ENCODE results near the gene PCSK5. TPM values are rescaled to one million over a fixed set of nuclear protein-coding genes. Genes with fewer than 3 reads are reported as not detected.
"Not testable (repeated sequence)": the region's sequence is repeated elsewhere in the genome, so short reads cannot be mapped to it uniquely, and the experiment has no call there.

Gene PCSK5
- polyA plus RNA-seq, 1 donor from 2014 or later, result 1.7 TPM

- Histone ChIP-seq H3K4me3 (ENCODE audit: low read length) (no peak overlapping the region), H3K9me3 (ENCODE audit: low read length) (no peaks in the 10 kb centered on the region), H3K9me2 (ENCODE audit: insufficient read depth, low read length) (no peaks in the 10 kb centered on the region), H3K79me2 (replicated peaks; ENCODE audit: insufficient read depth, low read length) (no peaks in the 10 kb centered on the region), H3F3A (ENCODE audit: insufficient read depth, low read length, poor library complexity, severe bottlenecking) (no peaks in the 10 kb centered on the region), H3K36me3 (ENCODE audit: insufficient read depth, low read length) (no peaks in the 10 kb centered on the region), H2AFZ (ENCODE audit: low read depth, low read length) (no peak overlapping the region), H3K4me2 (ENCODE audit: low read length) (no peak overlapping the region), H3K27ac (ENCODE audit: low read length) (no peak overlapping the region), H3K27me3 (ENCODE audit: insufficient read depth, low read depth, low read length) (no peaks in the 10 kb centered on the region), H4K20me1 (ENCODE audit: insufficient read depth) (no peaks in the 10 kb centered on the region), H3K9ac (ENCODE audit: low read length) (no peak overlapping the region)
- TF ChIP-seq TAF1 (IDR thresholded peaks at IDR 0.05; ENCODE audit: low read depth), result no peak
- no peak for TF ChIP-seq EZH2 (IDR thresholded peaks at IDR 0.05; ENCODE audit: borderline replicate concordance, insufficient read depth, low read length, poor library complexity, severe bottlenecking)
- no peak for TF ChIP-seq CTCF (IDR thresholded peaks at IDR 0.05; ENCODE audit: poor library complexity, severe bottlenecking)
- TF ChIP-seq RAD21 (conservative IDR thresholded peaks at IDR 0.05), result no peak
- TF ChIP-seq SMC3 (conservative IDR thresholded peaks at IDR 0.05; ENCODE audit: poor library complexity), result no peak
- no peak for TF ChIP-seq POLR2AphosphoS5 (IDR thresholded peaks at IDR 0.05)
- TF ChIP-seq EP300 (conservative IDR thresholded peaks at IDR 0.05; ENCODE audit: poor library complexity, severe bottlenecking), result no peak
- no peak for TF ChIP-seq REST (IDR thresholded peaks at IDR 0.05; ENCODE audit: borderline replicate concordance)
- TF ChIP-seq MXI1 (conservative IDR thresholded peaks at IDR 0.05; ENCODE audit: poor library complexity, severe bottlenecking), result no peak
Observed at GRCh38 chr9:76077537-76077936, 187.1 kb downstream of the PCSK5 start.

DNA sequence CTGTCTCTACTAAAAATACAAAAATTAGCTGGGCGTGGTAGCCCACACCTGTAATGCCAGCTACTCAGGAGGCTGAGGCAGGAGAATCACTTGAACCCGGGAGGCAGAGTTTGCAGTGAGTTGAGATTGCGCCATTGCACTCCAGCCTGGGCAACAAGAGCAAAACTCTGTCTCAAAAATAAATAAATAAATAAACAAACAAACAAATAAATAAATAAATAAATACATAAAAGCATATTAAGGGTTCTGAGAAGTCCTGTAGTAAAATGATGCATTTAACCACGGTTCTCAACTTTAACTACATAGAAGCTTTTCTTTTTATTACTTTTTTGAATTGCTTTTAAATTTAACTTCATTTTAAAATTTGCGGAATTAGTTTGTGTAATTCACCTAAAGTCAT lies 190.8 kb downstream of the PCSK5 start:
- H3K27ac ChIP-seq (ENCODE audit: low read length); H3K4me2 ChIP-seq (ENCODE audit: low read length); H3K9me3 ChIP-seq (ENCODE audit: low read length); H3K4me3 ChIP-seq (ENCODE audit: low read length); H2AFZ ChIP-seq (ENCODE audit: low read depth, low read length); H3K36me3 ChIP-seq (ENCODE audit: insufficient read depth, low read length); H3K9me2 ChIP-seq (ENCODE audit: insufficient read depth, low read length); H3K79me2 ChIP-seq (replicated peaks; ENCODE audit: insufficient read depth, low read length); H3K27me3 ChIP-seq (ENCODE audit: insufficient read depth, low read depth, low read length); H4K20me1 ChIP-seq (ENCODE audit: insufficient read depth); H3K9ac ChIP-seq (ENCODE audit: low read length); H3F3A ChIP-seq (ENCODE audit: insufficient read depth, low read length, poor library complexity, severe bottlenecking): not testable (repeated sequence)

DNA sequence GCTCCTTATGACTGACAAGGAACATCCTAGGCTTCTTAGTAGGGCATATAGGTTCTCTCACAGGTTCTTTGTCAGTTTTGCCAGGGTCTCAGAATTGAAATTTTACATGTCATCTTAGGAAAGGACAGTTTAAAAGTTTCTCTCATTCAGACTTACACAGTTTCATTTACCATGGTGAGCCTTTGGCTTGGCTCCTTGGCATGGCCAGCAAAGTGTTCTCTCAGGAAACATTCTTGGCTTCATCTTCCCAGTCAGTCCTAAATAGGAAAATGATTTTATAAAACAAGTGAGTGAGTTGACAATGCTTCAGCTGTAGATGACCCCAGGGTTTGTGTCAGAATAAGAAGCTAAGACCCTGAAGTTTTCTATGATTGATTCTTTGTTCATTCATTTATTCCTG lies 191.6 kb downstream of the PCSK5 start:
- Histone ChIP-seq H3K36me3 (ENCODE audit: insufficient read depth, low read length) (no peaks in the 10 kb centered on the region), H3F3A (ENCODE audit: insufficient read depth, low read length, poor library complexity, severe bottlenecking) (no peaks in the 10 kb centered on the region), H2AFZ (ENCODE audit: low read depth, low read length) (no peak overlapping the region), H3K9ac (ENCODE audit: low read length) (no peak overlapping the region), H3K4me3 (ENCODE audit: low read length) (no peak overlapping the region), H3K9me2 (ENCODE audit: insufficient read depth, low read length) (no peaks in the 10 kb centered on the region), H3K9me3 (ENCODE audit: low read length) (no peaks in the 10 kb centered on the region), H3K4me2 (ENCODE audit: low read length) (no peak overlapping the region), H3K79me2 (replicated peaks; ENCODE audit: insufficient read depth, low read length) (no peaks in the 10 kb centered on the region), H3K27ac (ENCODE audit: low read length) (no peak overlapping the region), H3K27me3 (ENCODE audit: insufficient read depth, low read depth, low read length) (no peaks in the 10 kb centered on the region), H4K20me1 (ENCODE audit: insufficient read depth) (no peaks in the 10 kb centered on the region)
- TF ChIP-seq RAD21 (conservative IDR thresholded peaks at IDR 0.05), result no peak

All from neural cell (in vitro differentiated cells).